Measurements from ENCODE around the gene IFI6. TPM values are rescaled to one million over a fixed set of nuclear protein-coding genes. Genes with fewer than 3 reads are reported as not detected.

The IFI6 gene
- total RNA-seq, 1 donor = 497 TPM

DNA sequence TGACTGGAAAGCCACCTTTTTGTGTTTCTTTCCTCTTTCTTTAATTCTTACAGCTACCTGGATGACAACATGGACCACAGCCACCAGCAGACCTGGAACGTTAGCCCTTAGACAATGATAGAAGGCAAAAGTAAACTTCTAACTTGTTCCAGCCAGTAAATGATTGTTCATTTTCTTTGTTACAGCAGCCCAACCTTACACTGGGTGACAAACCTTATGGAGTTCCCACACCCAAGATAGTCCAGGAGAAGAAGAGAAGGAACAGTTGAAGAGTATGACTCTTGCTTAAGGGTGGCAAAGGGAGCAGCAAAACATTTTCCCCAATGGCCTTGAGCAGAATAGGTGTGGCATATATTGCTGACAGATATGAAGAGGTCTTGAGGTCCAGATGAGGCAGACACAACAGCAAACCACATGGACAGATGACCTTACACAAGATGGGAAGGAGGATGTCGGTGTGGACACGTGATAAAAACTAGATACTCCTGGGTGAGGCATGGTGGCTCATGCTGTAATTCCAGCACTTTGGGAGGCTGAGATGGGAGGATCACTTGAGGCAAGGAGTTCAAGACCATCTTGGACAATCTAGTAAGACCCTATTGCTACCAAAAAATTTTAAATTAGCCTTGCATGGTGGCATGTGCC lies 42.0 kb upstream of the IFI6 start:
- TF ChIP-seq, protein P1, sequence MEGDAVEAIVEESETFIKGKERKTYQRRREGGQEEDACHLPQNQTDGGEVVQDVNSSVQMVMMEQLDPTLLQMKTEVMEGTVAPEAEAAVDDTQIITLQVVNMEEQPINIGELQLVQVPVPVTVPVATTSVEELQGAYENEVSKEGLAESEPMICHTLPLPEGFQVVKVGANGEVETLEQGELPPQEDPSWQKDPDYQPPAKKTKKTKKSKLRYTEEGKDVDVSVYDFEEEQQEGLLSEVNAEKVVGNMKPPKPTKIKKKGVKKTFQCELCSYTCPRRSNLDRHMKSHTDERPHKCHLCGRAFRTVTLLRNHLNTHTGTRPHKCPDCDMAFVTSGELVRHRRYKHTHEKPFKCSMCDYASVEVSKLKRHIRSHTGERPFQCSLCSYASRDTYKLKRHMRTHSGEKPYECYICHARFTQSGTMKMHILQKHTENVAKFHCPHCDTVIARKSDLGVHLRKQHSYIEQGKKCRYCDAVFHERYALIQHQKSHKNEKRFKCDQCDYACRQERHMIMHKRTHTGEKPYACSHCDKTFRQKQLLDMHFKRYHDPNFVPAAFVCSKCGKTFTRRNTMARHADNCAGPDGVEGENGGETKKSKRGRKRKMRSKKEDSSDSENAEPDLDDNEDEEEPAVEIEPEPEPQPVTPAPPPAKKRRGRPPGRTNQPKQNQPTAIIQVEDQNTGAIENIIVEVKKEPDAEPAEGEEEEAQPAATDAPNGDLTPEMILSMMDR (IDR thresholded peaks at IDR 0.05; ENCODE audit: extremely low read depth, low read depth, low read length) = no peak
- Histone ChIP-seq H4K20me1 (ENCODE audit: insufficient read depth, low read length) (no peaks in the 10 kb centered on the region), H3K27me3 (ENCODE audit: insufficient read depth, low read length) (peaks cover 8% of the 10 kb centered on the region), H3K27ac (ENCODE audit: low read depth, low read length) (no peak overlapping the region), H3K4me2 (ENCODE audit: insufficient read depth, low read length) (no peak overlapping the region), H3K79me2 (ENCODE audit: insufficient read depth, low read length) (no peaks in the 10 kb centered on the region), H3K36me3 (ENCODE audit: insufficient read depth, low read length) (no peaks in the 10 kb centered on the region), H3K9me3 (ENCODE audit: low read depth, low read length) (peaks cover 4% of the 10 kb centered on the region), H2AFZ (ENCODE audit: low read length) (no peak overlapping the region), H3K4me1 (ENCODE audit: insufficient read depth, low read length) (no peaks in the 10 kb centered on the region), H3K4me3 (ENCODE audit: insufficient read depth, low read length) (no peak overlapping the region)
- peak; percentile 22 for DNase-seq (ENCODE audit: insufficient read length, low spot score, missing footprints)

DNA sequence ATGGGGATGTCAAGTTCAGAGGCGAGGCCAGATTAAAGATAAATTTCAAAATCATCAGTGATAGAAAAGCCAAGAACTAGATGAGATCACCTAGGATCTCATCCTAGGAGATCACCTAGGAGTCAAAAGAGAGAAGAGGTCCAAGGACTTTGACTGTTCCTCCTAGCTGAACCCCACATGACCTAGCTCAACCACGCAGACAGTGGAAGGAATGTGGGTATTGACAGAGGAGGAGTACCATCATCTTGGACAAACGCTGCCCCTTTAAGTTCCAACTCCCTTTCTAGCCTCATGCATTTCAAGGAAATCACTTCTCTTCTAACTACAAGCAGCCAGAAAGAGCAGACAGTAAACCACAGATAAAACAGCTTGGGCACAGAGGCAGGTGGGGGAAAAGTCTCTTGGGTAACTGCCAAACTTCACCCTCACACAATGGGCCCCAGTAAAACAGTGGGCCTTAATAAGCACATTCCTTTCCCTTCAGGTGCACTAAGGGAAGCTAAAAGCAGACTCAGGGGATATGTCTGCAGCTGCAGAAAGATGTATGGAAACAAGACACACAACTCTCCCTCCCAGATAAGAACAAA lies 41.2 kb upstream of the IFI6 start:
- no peaks in the 10 kb centered on the region for H3K4me1 ChIP-seq (ENCODE audit: insufficient read depth, low read length)
- H3K4me3 ChIP-seq (ENCODE audit: insufficient read depth, low read length) = no peak overlapping the region
- no peaks in the 10 kb centered on the region for H3K36me3 ChIP-seq (ENCODE audit: insufficient read depth, low read length)
- no peaks in the 10 kb centered on the region for H3K79me2 ChIP-seq (ENCODE audit: insufficient read depth, low read length)
- H3K27me3 ChIP-seq (ENCODE audit: insufficient read depth, low read length) = peaks cover 6% of the 10 kb centered on the region
- H3K27ac ChIP-seq (ENCODE audit: low read depth, low read length) = no peak overlapping the region
- TF ChIP-seq, protein P1 (IDR thresholded peaks at IDR 0.05; ENCODE audit: extremely low read depth, low read depth, low read length) = no peak
- H3K9me3 ChIP-seq (ENCODE audit: low read depth, low read length) = peaks cover 4% of the 10 kb centered on the region
- H3K4me2 ChIP-seq (ENCODE audit: insufficient read depth, low read length) = no peak overlapping the region
- DNase-seq (ENCODE audit: insufficient read length, low spot score, missing footprints) = no peak
- H4K20me1 ChIP-seq (ENCODE audit: insufficient read depth, low read length) = no peaks in the 10 kb centered on the region
- H2AFZ ChIP-seq (ENCODE audit: low read length) = no peak overlapping the region

DNA sequence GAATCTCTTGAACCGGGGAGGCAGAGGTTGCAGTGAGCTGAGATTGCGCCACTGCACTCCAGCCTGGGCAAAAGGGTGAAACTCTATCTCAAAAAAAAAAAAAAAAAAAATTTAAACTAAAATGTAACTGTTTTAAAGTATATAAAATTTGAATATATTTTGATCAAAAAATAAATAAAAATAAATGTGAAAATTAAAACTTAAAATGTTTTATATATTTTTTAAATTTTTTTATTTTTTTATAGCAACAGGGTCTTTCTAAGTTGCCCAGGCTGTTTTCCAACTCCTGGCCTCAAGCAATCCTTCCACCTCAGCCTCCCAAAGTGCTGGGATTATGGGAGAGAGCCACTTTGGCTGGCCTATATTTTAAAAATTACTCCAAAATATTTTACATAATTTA lies 38.6 kb upstream of the IFI6 start:
- no peaks in the 10 kb centered on the region for H3K4me1 ChIP-seq (ENCODE audit: insufficient read depth, low read length)
- TF ChIP-seq, protein P1 (IDR thresholded peaks at IDR 0.05; ENCODE audit: extremely low read depth, low read depth, low read length) = no peak
- H2AFZ ChIP-seq (ENCODE audit: low read length) = no peak overlapping the region
- no peaks in the 10 kb centered on the region for H3K36me3 ChIP-seq (ENCODE audit: insufficient read depth, low read length)
- H3K79me2 ChIP-seq (ENCODE audit: insufficient read depth, low read length) = no peaks in the 10 kb centered on the region
- no peak for DNase-seq (ENCODE audit: insufficient read length, low spot score, missing footprints)
- no peak overlapping the region for H3K27ac ChIP-seq (ENCODE audit: low read depth, low read length)
- no peaks in the 10 kb centered on the region for H4K20me1 ChIP-seq (ENCODE audit: insufficient read depth, low read length)
- no peak overlapping the region for H3K4me2 ChIP-seq (ENCODE audit: insufficient read depth, low read length)
- H3K9me3 ChIP-seq (ENCODE audit: low read depth, low read length) = no peaks in the 10 kb centered on the region
- no peak overlapping the region for H3K4me3 ChIP-seq (ENCODE audit: insufficient read depth, low read length)
- peaks cover 3% of the 10 kb centered on the region for H3K27me3 ChIP-seq (ENCODE audit: insufficient read depth, low read length)

DNA sequence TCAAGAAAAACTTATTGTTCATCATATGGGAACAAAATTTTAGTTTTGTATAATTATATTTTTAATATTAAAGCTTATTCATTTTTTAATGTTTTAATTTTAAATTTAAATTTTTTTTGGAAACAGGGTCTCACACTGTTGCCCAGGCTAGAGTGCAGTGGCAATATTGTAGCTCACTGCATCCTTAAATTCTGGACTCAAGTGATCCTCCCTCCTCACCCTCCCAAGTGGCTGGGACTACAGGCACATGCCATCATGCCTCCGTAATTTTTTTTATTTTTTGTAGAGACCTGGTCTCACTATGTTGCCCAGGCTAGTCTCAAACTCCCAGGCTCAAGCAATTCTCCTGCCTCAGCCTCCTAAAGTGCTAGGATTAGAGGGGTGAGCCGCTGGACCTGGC lies 33.6 kb upstream of the IFI6 start:
- H3K4me3 ChIP-seq (ENCODE audit: insufficient read depth, low read length) = no peak overlapping the region
- peaks cover 3% of the 10 kb centered on the region for H3K27me3 ChIP-seq (ENCODE audit: insufficient read depth, low read length)
- H3K9me3 ChIP-seq (ENCODE audit: low read depth, low read length) = no peaks in the 10 kb centered on the region
- no peaks in the 10 kb centered on the region for H4K20me1 ChIP-seq (ENCODE audit: insufficient read depth, low read length)
- TF ChIP-seq, protein P1 (IDR thresholded peaks at IDR 0.05; ENCODE audit: extremely low read depth, low read depth, low read length) = no peak
- no peak overlapping the region for H3K4me2 ChIP-seq (ENCODE audit: insufficient read depth, low read length)
- H3K79me2 ChIP-seq (ENCODE audit: insufficient read depth, low read length) = no peaks in the 10 kb centered on the region
- no peak overlapping the region for H2AFZ ChIP-seq (ENCODE audit: low read length)
- no peaks in the 10 kb centered on the region for H3K36me3 ChIP-seq (ENCODE audit: insufficient read depth, low read length)
- no peak overlapping the region for H3K27ac ChIP-seq (ENCODE audit: low read depth, low read length)
- H3K4me1 ChIP-seq (ENCODE audit: insufficient read depth, low read length) = no peaks in the 10 kb centered on the region
- no peak for DNase-seq (ENCODE audit: insufficient read length, low spot score, missing footprints)

All from osteoblast (primary cell).